ENCODE data around the gene NDC1. TPM values are rescaled to one million over a fixed set of nuclear protein-coding genes. Genes with fewer than 3 reads are reported as not detected.

Gene NDC1
- total RNA-seq, 2 donors from 2014 or later, result 15.3 to 20.6 TPM

GRCh38 chr1:53730224-53730865, 107.8 kb downstream of the NDC1 start:
- TF ChIP-seq POLR2A (IDR thresholded peaks at IDR 0.05) (no peak), POLR2AphosphoS5 (IDR thresholded peaks at IDR 0.05) (no peak), CTCF (IDR thresholded peaks at IDR 0.05) (no peak)
- 71% methylated on average over 12 of the region's 12 CpGs for WGBS
- H3K4me3 ChIP-seq, result no peak overlapping the region
- no peaks in the 10 kb centered on the region for H3K36me3 ChIP-seq
- no peaks in the 10 kb centered on the region for H3K9me3 ChIP-seq
- peak overlapping the region in 1 of 2 donors; percentile 46 for H3K27ac ChIP-seq
- no peaks in the 10 kb centered on the region for H3K27me3 ChIP-seq (replicated peaks; ENCODE audit: insufficient read depth)
- intact Hi-C loops (cut with DNase I), result no loop called here
- DNase-seq (ENCODE audit: low spot score), result no peak
- no peaks in the 10 kb centered on the region for H3K4me1 ChIP-seq (replicated peaks)

GRCh38 chr1:53729456-53730223, 108.5 kb downstream of the NDC1 start:
- TF ChIP-seq POLR2A (IDR thresholded peaks at IDR 0.05) (no peak), CTCF (IDR thresholded peaks at IDR 0.05) (no peak), POLR2AphosphoS5 (IDR thresholded peaks at IDR 0.05) (no peak)
- Histone ChIP-seq H3K4me1 (replicated peaks) (no peaks in the 10 kb centered on the region), H3K27me3 (replicated peaks; ENCODE audit: insufficient read depth) (no peaks in the 10 kb centered on the region), H3K27ac (no peak overlapping the region), H3K9me3 (no peaks in the 10 kb centered on the region), H3K4me3 (no peak overlapping the region), H3K36me3 (no peaks in the 10 kb centered on the region)
- DNase-seq (ENCODE audit: low spot score), result no peak
- 62% methylated on average over 16 of the region's 16 CpGs for WGBS
- intact Hi-C loops (cut with DNase I), result no loop called here

- intact Hi-C loops (cut with DNase I), result no loop called here
- WGBS, result 83% methylated on average over 17 of the region's 17 CpGs
- H3K4me1 ChIP-seq (replicated peaks), result no peaks in the 10 kb centered on the region
These were observed 109.2 kb downstream of the NDC1 start for GRCh38 chr1:53728702-53729455.

GRCh38 chr1:53728196-53728595, 109.9 kb downstream of the NDC1 start:
- intact Hi-C loops (cut with DNase I), result no loop called here
- 87% methylated on average over 1 of the region's 1 CpG for WGBS
- H3K4me1 ChIP-seq (replicated peaks), result no peaks in the 10 kb centered on the region

More at GRCh38 chr1:53728702-53729455, 109.2 kb downstream of the NDC1 start:
- no peak for TF ChIP-seq CTCF (IDR thresholded peaks at IDR 0.05)
- no peak for TF ChIP-seq POLR2AphosphoS5 (IDR thresholded peaks at IDR 0.05)
- no peak for TF ChIP-seq POLR2A (IDR thresholded peaks at IDR 0.05)
- no peaks in the 10 kb centered on the region for H3K36me3 ChIP-seq
- no peaks in the 10 kb centered on the region for H3K9me3 ChIP-seq
- no peak for DNase-seq (ENCODE audit: low spot score)
- H3K27ac ChIP-seq, result no peak overlapping the region
- H3K4me3 ChIP-seq, result no peak overlapping the region
- no peaks in the 10 kb centered on the region for H3K27me3 ChIP-seq (replicated peaks; ENCODE audit: insufficient read depth)

More at GRCh38 chr1:53728196-53728595, 109.9 kb downstream of the NDC1 start:
- no peaks in the 10 kb centered on the region for H3K9me3 ChIP-seq
- no peaks in the 10 kb centered on the region for H3K27me3 ChIP-seq (replicated peaks; ENCODE audit: insufficient read depth)
- H3K4me3 ChIP-seq, result no peak overlapping the region
- H3K27ac ChIP-seq, result no peak overlapping the region
- no peak for DNase-seq (ENCODE audit: low spot score)
- TF ChIP-seq CTCF (IDR thresholded peaks at IDR 0.05) (no peak), POLR2A (IDR thresholded peaks at IDR 0.05) (no peak), POLR2AphosphoS5 (IDR thresholded peaks at IDR 0.05) (no peak)
- H3K36me3 ChIP-seq, result no peaks in the 10 kb centered on the region

Measured in prostate gland (tissue), 2 donors.